DND-41 (cell line): ENCODE data around the gene ZNF304.

Source experiments
- CTCF ChIP-seq: IDR thresholded peaks from 2 replicates; pipeline ENCODE4 v1.5.1; 2012; ENCODE audit warnings: borderline replicate concordance, low read length, moderate library complexity, mild to moderate bottlenecking; ENCODE audit not compliant: poor library complexity, severe bottlenecking; ENCODE audit errors: extremely low read depth
- EZH2 ChIP-seq: IDR thresholded peaks from 3 replicates; pipeline ENCODE4 v1.6.1; 2012; ENCODE audit warnings: borderline replicate concordance, low read depth, mild to moderate bottlenecking, moderate library complexity, low read length, inconsistent platforms; ENCODE audit not compliant: severe bottlenecking

DNA sequence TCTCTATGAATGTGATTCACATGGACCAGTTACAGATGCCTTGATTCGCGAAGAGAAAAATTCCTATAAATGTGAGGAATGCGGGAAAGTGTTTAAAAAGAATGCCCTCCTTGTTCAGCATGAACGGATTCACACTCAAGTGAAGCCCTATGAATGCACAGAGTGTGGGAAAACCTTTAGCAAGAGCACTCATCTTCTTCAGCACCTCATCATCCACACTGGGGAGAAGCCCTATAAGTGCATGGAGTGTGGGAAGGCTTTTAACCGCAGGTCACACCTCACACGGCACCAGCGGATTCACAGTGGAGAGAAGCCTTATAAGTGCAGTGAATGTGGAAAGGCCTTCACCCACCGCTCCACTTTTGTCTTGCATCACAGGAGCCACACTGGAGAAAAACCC lies 23.1 kb upstream of the ZNF304 start:
- TF ChIP-seq CTCF (no peak), EZH2 (no peak)
